WTC11 (cell line): ENCODE results near the gene SLC37A1. TPM values are rescaled to one million over a fixed set of nuclear protein-coding genes. Genes with fewer than 3 reads are reported as not detected.
A peak's percentile ranks its signal among the peaks of the same experiment; 100 is the strongest.

ENCODE experiments used
- ATAC-seq: fragments of 200-7000 bp; cut with Tn5 transposase; 2 replicates; pipeline ENCODE4 v1.10.0; 2021; ENCODE audit warnings: mild to moderate bottlenecking, moderate library complexity
- CTCF ChIA-PET: fragments of 300-600 bp; sonication (Branson Sonifier 250); formaldehyde crosslinking; loops from one replicate; lab custom pipeline; 2021; ENCODE audit warnings: antibody characterized with exemption; lab: Charles Lee
- POLR2A ChIA-PET: fragments of 350-600 bp; sonication (Branson Sonifier 250); formaldehyde crosslinking; loops from one replicate; lab custom pipeline; 2021; ENCODE audit warnings: antibody characterized with exemption; lab: Charles Lee
- DNase-seq: peaks from one replicate; pipeline ENCODE4 v3.0.0; 2021; ENCODE audit warnings: low spot score
- H3K27ac Mint-ChIP-seq: 2 replicates; pipeline ENCODE4 v1.8.0; 2021; ENCODE audit warnings: mixed read lengths
- H3K27me3 Mint-ChIP-seq: 2 replicates; pipeline ENCODE4 v1.8.0; 2021; ENCODE audit warnings: low read depth, mild to moderate bottlenecking, moderate library complexity, mixed read lengths
- H3K36me3 Mint-ChIP-seq: 2 replicates; pipeline ENCODE4 v1.8.0; 2021; ENCODE audit warnings: mixed read lengths
- H3K4me1 Mint-ChIP-seq: 2 replicates; pipeline ENCODE4 v1.8.0; 2022; ENCODE audit warnings: mixed read lengths
- H3K4me3 Mint-ChIP-seq: 2 replicates; pipeline ENCODE4 v1.8.0; 2021; ENCODE audit warnings: mild to moderate bottlenecking, moderate library complexity, mixed read lengths
- H3K9me3 Mint-ChIP-seq: 2 replicates; pipeline ENCODE4 v1.8.0; 2021; ENCODE audit warnings: mixed read lengths
- CBFB ChIP-seq: sonication (generic); formaldehyde crosslinking; IDR thresholded peaks from 2 replicates; pipeline ENCODE4 v1.8.1; 2022; ENCODE audit warnings: mild to moderate bottlenecking, low read depth, missing genetic modification reagents
- ELF4 ChIP-seq: sonication (generic); formaldehyde crosslinking; IDR thresholded peaks from 2 replicates; pipeline ENCODE4 v1.8.1; 2022; ENCODE audit warnings: low read depth, mild to moderate bottlenecking, moderate library complexity, missing genetic modification reagents
- ETV6 ChIP-seq: sonication (generic); formaldehyde crosslinking; IDR thresholded peaks from 2 replicates; pipeline ENCODE4 v1.8.1; 2022; ENCODE audit warnings: mild to moderate bottlenecking, missing genetic modification reagents
- GABPB1 ChIP-seq: sonication (generic); formaldehyde crosslinking; IDR thresholded peaks from 2 replicates; pipeline ENCODE4 v1.8.1; 2023; ENCODE audit warnings: mild to moderate bottlenecking, missing genetic modification reagents
- GRHL2 ChIP-seq: fragments of 250-450 bp; sonication (Bioruptor Pico); IDR thresholded peaks from 2 replicates; pipeline ENCODE4 v1.8.0; 2022; ENCODE audit warnings: mild to moderate bottlenecking, moderate library complexity; ENCODE audit not compliant: insufficient replicate concordance, severe bottlenecking
- MXD4 ChIP-seq: fragments of 250-450 bp; sonication (Bioruptor Pico); IDR thresholded peaks from 2 replicates; pipeline ENCODE4 v1.8.0; 2021; ENCODE audit warnings: mild to moderate bottlenecking, moderate library complexity, borderline replicate concordance
- NFATC4 ChIP-seq: fragments of 250-450 bp; sonication (Bioruptor Pico); IDR thresholded peaks from 2 replicates; pipeline ENCODE4 v1.9.0; 2021; ENCODE audit warnings: mild to moderate bottlenecking
- RELA ChIP-seq: sonication (generic); formaldehyde crosslinking; IDR thresholded peaks from 2 replicates; pipeline ENCODE4 v1.8.1; 2022; ENCODE audit warnings: missing genetic modification reagents, mild to moderate bottlenecking, borderline replicate concordance
- SMAD3 ChIP-seq: sonication (generic); formaldehyde crosslinking; IDR thresholded peaks from 2 replicates; pipeline ENCODE4 v1.8.0; 2022; ENCODE audit warnings: missing genetic modification reagents, mild to moderate bottlenecking, borderline replicate concordance
- SOX15 ChIP-seq: fragments of 250-450 bp; sonication (Bioruptor Pico); IDR thresholded peaks from 2 replicates; pipeline ENCODE4 v1.9.0; 2021; ENCODE audit warnings: mild to moderate bottlenecking
- TEAD4 ChIP-seq: sonication (generic); formaldehyde crosslinking; IDR thresholded peaks from 2 replicates; pipeline ENCODE4 v1.8.0; 2022; ENCODE audit warnings: mild to moderate bottlenecking, missing genetic modification reagents
- TP53 ChIP-seq: sonication (generic); formaldehyde crosslinking; IDR thresholded peaks from 2 replicates; pipeline ENCODE4 v1.8.1; 2023; ENCODE audit warnings: mild to moderate bottlenecking, missing genetic modification reagents
- ZBTB21 ChIP-seq: sonication (generic); formaldehyde crosslinking; IDR thresholded peaks from 2 replicates; pipeline ENCODE4 v1.8.1; 2023; ENCODE audit warnings: mild to moderate bottlenecking, missing genetic modification reagents, borderline replicate concordance
- ZNF219 ChIP-seq: sonication (generic); formaldehyde crosslinking; IDR thresholded peaks from 2 replicates; pipeline ENCODE4 v1.8.0; 2023; ENCODE audit warnings: missing genetic modification reagents, mild to moderate bottlenecking, borderline replicate concordance
- ZNF416 ChIP-seq: fragments of 250-450 bp; sonication (Bioruptor Pico); IDR thresholded peaks from 2 replicates; pipeline ENCODE4 v1.9.0; 2021; ENCODE audit warnings: mild to moderate bottlenecking, inconsistent platforms
- ZNF423 ChIP-seq: fragments of 250-450 bp; sonication (Bioruptor Pico); IDR thresholded peaks from 2 replicates; pipeline ENCODE4 v2.1.2; 2022; ENCODE audit warnings: mild to moderate bottlenecking, moderate library complexity
- total RNA-seq: library from RNA; stranded (reverse); gene quantifications from 3 replicates; pipeline ENCODE4 v1.2.3, GENCODE V29; 2021
- TF ChIP-seq, protein P1 (sequence below): sonication (generic); formaldehyde crosslinking; IDR thresholded peaks from 2 replicates; pipeline ENCODE4 v1.8.1; 2023; ENCODE audit warnings: mild to moderate bottlenecking, missing genetic modification reagents
- TF ChIP-seq, protein P2 (sequence below): sonication (generic); formaldehyde crosslinking; conservative IDR thresholded peaks from 2 replicates; pipeline ENCODE4 v1.8.1; 2022; ENCODE audit warnings: mild to moderate bottlenecking, missing genetic modification reagents
- TF ChIP-seq, protein P3 (sequence below): sonication (generic); formaldehyde crosslinking; IDR thresholded peaks from 2 replicates; pipeline ENCODE4 v1.8.0; 2023; ENCODE audit warnings: missing genetic modification reagents
- TF ChIP-seq, protein P4 (sequence below): fragments of 250-450 bp; sonication (Bioruptor Pico); IDR thresholded peaks from 2 replicates; pipeline ENCODE4 v1.8.0; 2021; ENCODE audit warnings: mild to moderate bottlenecking
- TF ChIP-seq, protein P5 (sequence below): sonication (generic); formaldehyde crosslinking; IDR thresholded peaks from 2 replicates; pipeline ENCODE4 v1.8.1; 2022; ENCODE audit warnings: low read depth, mild to moderate bottlenecking, moderate library complexity, missing genetic modification reagents, borderline replicate concordance
- TF ChIP-seq, protein P6 (sequence below): sonication (generic); formaldehyde crosslinking; IDR thresholded peaks from 2 replicates; pipeline ENCODE4 v1.8.1; 2023; ENCODE audit warnings: mild to moderate bottlenecking, missing genetic modification reagents, moderate library complexity
- TF ChIP-seq, protein P7 (sequence below): sonication (generic); formaldehyde crosslinking; IDR thresholded peaks from 2 replicates; pipeline ENCODE4 v1.8.1; 2023; ENCODE audit warnings: mild to moderate bottlenecking, missing genetic modification reagents, moderate library complexity
- TF ChIP-seq, protein P8 (sequence below): sonication (generic); formaldehyde crosslinking; IDR thresholded peaks from 2 replicates; pipeline ENCODE4 v1.8.0; 2023; ENCODE audit warnings: mild to moderate bottlenecking, missing genetic modification reagents

SLC37A1 gene
- total RNA-seq, 1 experiment from 2014 or later = 22.7 TPM

DNA sequence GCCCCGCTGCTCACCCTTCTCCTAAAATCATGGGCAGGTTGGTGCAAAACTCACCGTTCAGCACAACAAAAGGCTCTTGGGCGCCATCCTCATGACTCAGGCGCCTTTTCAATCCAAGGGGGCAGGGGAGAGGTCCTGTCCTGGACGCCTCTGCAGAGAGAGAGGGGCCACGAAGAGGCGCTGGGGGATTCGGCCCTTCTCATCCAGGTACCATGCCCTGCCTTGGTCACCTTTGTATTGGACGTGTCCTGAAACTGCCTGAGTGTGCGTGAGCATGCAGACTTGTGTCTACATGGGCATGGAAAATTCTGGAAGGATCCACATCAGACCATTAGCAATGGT lies 53.5 kb downstream of the SLC37A1 start:
- Mint-ChIP-seq H3K27me3 (no peaks in the 10 kb centered on the region), H3K36me3 (peaks cover 38% of the 10 kb centered on the region), H3K4me1 (peaks cover 4% of the 10 kb centered on the region), H3K9me3 (no peaks in the 10 kb centered on the region), H3K27ac (peak overlapping the region; percentile 63), H3K4me3 (no peak overlapping the region)
- TF ChIP-seq, protein P1, sequence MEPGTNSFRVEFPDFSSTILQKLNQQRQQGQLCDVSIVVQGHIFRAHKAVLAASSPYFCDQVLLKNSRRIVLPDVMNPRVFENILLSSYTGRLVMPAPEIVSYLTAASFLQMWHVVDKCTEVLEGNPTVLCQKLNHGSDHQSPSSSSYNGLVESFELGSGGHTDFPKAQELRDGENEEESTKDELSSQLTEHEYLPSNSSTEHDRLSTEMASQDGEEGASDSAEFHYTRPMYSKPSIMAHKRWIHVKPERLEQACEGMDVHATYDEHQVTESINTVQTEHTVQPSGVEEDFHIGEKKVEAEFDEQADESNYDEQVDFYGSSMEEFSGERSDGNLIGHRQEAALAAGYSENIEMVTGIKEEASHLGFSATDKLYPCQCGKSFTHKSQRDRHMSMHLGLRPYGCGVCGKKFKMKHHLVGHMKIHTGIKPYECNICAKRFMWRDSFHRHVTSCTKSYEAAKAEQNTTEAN (CRISPR knock-in tag) = no peak
- TF ChIP-seq SMAD3 (no peak), ETV6 (CRISPR knock-in tag) (no peak), SOX15 (no peak)
- ChIA-PET POLR2A (no interaction called here), CTCF (interaction anchor here (1.5 kb wide), 1 partner anchor 100 kb away, joined by 3 read pairs; no protein-coding TSS in a partner anchor)
- no peak for DNase-seq
- no peak for ATAC-seq

DNA sequence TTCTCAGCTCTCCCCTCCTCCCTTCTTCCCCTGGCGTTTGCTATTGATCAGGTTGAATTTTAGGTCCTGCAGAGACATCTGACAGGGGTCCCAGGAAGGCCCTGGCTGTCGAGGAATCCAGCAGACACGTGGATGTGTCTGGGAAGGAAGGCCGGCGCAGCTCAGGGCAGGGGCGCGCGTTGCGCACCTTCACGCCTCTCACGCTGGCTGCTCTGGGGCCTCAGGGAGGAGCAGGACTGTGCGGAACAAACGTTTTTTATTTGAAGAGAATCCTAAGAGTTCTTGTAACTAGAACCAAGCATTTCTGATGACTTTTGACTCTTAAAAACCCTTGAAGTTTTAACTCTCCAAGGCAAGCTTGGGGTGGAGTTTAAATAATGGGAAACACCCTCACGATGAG lies 54.2 kb downstream of the SLC37A1 start:
- ATAC-seq = no peak

DNA sequence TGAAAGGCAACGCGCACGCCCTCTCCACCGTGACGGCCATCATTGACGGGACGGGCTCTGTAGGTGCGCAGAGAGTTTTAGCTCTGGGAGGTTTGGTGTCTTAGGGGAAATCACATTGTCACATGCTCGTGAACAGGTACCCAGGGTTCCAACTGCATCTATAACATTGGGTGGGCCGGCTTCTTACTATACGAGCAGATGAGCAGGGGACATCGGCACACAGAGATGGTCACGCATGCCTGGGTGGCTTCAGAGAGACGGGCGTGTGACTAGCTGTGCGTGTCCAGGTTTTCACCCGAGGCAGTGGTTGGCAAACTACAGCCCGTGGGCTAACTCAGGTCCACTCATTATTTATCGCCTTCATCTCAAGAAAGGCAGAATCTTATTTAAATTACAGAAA lies 54.7 kb downstream of the SLC37A1 start:
- H3K4me1 Mint-ChIP-seq = peaks cover 4% of the 10 kb centered on the region
- H3K36me3 Mint-ChIP-seq = peaks cover 32% of the 10 kb centered on the region
- no peaks in the 10 kb centered on the region for H3K9me3 Mint-ChIP-seq
- ATAC-seq = no peak
- no peak overlapping the region for H3K27ac Mint-ChIP-seq
- DNase-seq = peak; percentile 3
- no peaks in the 10 kb centered on the region for H3K27me3 Mint-ChIP-seq
- POLR2A ChIA-PET = no interaction called here
- CTCF ChIA-PET = interaction anchor here (0.8 kb wide), 1 partner anchor 152 kb away, joined by 3 read pairs; no protein-coding TSS in a partner anchor
- no peak overlapping the region for H3K4me3 Mint-ChIP-seq
- TF ChIP-seq, protein P2, sequence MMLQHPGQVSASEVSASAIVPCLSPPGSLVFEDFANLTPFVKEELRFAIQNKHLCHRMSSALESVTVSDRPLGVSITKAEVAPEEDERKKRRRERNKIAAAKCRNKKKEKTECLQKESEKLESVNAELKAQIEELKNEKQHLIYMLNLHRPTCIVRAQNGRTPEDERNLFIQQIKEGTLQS (CRISPR knock-in tag) = no peak
- TF ChIP-seq GRHL2 (CRISPR knock-in tag) = no peak
- no peak for TF ChIP-seq ZNF219 (CRISPR knock-in tag)
- no peak for TF ChIP-seq ELF4 (CRISPR knock-in tag)
- TF ChIP-seq, protein P3, sequence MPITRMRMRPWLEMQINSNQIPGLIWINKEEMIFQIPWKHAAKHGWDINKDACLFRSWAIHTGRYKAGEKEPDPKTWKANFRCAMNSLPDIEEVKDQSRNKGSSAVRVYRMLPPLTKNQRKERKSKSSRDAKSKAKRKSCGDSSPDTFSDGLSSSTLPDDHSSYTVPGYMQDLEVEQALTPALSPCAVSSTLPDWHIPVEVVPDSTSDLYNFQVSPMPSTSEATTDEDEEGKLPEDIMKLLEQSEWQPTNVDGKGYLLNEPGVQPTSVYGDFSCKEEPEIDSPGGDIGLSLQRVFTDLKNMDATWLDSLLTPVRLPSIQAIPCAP (CRISPR knock-in tag) = no peak
- TF ChIP-seq CBFB (CRISPR knock-in tag) = no peak
- TF ChIP-seq, protein P4, sequence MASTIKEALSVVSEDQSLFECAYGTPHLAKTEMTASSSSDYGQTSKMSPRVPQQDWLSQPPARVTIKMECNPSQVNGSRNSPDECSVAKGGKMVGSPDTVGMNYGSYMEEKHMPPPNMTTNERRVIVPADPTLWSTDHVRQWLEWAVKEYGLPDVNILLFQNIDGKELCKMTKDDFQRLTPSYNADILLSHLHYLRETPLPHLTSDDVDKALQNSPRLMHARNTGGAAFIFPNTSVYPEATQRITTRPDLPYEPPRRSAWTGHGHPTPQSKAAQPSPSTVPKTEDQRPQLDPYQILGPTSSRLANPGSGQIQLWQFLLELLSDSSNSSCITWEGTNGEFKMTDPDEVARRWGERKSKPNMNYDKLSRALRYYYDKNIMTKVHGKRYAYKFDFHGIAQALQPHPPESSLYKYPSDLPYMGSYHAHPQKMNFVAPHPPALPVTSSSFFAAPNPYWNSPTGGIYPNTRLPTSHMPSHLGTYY (CRISPR knock-in tag) = no peak
- TF ChIP-seq SOX15 = no peak

More for the DNA sequence above, 54.2 kb downstream of the SLC37A1 start:
- TF ChIP-seq NFATC4 (CRISPR knock-in tag) (no peak), ZBTB21 (CRISPR knock-in tag) (no peak), ETV6 (CRISPR knock-in tag) (no peak), CBFB (CRISPR knock-in tag) (no peak), MXD4 (CRISPR knock-in tag) (no peak), ZNF423 (CRISPR knock-in tag) (no peak), RELA (no peak), ZNF416 (no peak), TP53 (no peak), TEAD4 (CRISPR knock-in tag) (no peak), GABPB1 (CRISPR knock-in tag) (no peak)
- TF ChIP-seq, protein P5, sequence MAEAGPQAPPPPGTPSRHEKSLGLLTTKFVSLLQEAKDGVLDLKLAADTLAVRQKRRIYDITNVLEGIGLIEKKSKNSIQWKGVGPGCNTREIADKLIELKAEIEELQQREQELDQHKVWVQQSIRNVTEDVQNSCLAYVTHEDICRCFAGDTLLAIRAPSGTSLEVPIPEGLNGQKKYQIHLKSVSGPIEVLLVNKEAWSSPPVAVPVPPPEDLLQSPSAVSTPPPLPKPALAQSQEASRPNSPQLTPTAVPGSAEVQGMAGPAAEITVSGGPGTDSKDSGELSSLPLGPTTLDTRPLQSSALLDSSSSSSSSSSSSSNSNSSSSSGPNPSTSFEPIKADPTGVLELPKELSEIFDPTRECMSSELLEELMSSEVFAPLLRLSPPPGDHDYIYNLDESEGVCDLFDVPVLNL (CRISPR knock-in tag) = no peak
- TF ChIP-seq, protein P6, sequence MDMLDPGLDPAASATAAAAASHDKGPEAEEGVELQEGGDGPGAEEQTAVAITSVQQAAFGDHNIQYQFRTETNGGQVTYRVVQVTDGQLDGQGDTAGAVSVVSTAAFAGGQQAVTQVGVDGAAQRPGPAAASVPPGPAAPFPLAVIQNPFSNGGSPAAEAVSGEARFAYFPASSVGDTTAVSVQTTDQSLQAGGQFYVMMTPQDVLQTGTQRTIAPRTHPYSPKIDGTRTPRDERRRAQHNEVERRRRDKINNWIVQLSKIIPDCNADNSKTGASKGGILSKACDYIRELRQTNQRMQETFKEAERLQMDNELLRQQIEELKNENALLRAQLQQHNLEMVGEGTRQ = no peak
- TF ChIP-seq, protein P3 (CRISPR knock-in tag) = no peak
- TF ChIP-seq, protein P7, sequence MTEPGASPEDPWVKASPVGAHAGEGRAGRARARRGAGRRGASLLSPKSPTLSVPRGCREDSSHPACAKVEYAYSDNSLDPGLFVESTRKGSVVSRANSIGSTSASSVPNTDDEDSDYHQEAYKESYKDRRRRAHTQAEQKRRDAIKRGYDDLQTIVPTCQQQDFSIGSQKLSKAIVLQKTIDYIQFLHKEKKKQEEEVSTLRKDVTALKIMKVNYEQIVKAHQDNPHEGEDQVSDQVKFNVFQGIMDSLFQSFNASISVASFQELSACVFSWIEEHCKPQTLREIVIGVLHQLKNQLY = no peak
- TF ChIP-seq, protein P8, sequence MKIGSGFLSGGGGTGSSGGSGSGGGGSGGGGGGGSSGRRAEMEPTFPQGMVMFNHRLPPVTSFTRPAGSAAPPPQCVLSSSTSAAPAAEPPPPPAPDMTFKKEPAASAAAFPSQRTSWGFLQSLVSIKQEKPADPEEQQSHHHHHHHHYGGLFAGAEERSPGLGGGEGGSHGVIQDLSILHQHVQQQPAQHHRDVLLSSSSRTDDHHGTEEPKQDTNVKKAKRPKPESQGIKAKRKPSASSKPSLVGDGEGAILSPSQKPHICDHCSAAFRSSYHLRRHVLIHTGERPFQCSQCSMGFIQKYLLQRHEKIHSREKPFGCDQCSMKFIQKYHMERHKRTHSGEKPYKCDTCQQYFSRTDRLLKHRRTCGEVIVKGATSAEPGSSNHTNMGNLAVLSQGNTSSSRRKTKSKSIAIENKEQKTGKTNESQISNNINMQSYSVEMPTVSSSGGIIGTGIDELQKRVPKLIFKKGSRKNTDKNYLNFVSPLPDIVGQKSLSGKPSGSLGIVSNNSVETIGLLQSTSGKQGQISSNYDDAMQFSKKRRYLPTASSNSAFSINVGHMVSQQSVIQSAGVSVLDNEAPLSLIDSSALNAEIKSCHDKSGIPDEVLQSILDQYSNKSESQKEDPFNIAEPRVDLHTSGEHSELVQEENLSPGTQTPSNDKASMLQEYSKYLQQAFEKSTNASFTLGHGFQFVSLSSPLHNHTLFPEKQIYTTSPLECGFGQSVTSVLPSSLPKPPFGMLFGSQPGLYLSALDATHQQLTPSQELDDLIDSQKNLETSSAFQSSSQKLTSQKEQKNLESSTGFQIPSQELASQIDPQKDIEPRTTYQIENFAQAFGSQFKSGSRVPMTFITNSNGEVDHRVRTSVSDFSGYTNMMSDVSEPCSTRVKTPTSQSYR = no peak
- Mint-ChIP-seq H3K4me1 (peaks cover 4% of the 10 kb centered on the region), H3K27ac (no peak overlapping the region), H3K9me3 (no peaks in the 10 kb centered on the region), H3K4me3 (no peak overlapping the region), H3K27me3 (no peaks in the 10 kb centered on the region), H3K36me3 (peaks cover 33% of the 10 kb centered on the region)
- peak; percentile 4 for DNase-seq
- ChIA-PET POLR2A (no interaction called here), CTCF (no interaction called here)
